Activated T-helper 9 cell treated with anti-CD3 and anti-CD28 coated beads, Interleukin-2, amount 50 U/mL, for 16 hours (primary cell): Measurements from ENCODE around the gene OR56B1.

Experiments used
- DNase-seq: peaks from one replicate; pipeline ENCODE4 v3.0.0-alpha.2; 2020; ENCODE audit warnings: low read depth

OR56B1 gene

DNA sequence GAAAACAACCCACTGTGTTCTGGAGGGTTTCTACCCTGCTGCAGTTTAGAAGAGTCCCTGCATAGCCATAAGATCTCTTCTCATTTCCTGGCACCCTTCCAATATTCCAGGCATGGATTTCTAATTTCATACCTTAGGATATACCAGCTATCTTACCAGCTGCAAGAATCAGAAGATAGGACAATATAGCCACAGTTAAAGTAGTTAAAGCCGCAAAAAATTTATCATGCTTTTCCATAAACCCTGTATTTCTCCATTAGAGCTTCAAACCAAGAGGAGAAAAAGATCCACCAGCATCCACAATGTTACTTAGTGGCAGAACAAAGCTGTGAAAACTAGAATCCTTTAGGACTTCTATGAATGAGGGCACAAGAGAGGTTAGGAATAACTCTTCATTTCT lies 8.6 kb upstream of the OR56B1 start:
- no peak for DNase-seq

DNA sequence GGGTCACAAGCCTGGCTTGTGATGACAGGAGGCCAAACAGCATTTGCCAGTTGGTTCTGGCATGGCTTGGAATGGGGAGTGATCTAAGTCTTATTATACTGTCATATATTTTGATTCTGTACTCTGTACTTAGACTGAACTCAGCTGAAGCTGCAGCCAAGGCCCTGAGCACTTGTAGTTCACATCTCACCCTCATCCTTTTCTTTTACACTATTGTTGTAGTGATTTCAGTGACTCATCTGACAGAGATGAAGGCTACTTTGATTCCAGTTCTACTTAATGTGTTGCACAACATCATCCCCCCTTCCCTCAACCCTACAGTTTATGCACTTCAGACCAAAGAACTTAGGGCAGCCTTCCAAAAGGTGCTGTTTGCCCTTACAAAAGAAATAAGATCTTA lies 843 bp downstream of the OR56B1 start:
- DNase-seq, result no peak

DNA sequence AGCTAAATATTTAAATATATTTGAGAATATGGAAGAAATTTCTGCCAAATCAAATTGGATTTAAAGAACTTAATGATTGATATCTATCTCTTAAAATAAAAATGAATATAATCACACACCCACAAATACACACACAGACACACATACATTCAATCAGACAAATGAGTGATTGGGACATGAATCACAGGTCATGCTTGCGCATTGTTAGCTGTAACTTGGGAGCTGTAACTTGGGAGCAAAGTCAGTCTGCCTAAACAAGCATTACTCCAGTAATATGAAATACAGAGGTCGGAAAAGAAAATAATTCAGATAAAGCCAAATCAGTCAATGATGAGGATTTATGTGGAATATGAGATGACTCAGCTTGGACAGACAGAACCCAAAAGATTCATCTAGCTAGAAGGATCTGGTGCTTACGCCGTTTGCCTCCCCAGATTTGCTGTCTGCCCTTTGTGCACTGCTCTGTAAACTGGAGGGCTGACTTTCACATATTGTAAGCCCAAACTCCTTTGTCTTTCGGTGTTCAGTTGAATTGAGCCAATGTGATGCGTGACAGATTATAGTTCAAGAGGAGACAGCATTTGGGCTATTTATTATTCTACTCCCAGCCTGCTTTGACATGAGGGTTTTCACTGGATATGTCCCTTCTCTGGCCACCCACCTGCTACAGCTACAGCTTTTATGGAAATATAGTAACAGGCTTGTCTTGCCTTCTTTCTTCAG lies 1.6 kb downstream of the OR56B1 start:
- no peak for DNase-seq

DNA sequence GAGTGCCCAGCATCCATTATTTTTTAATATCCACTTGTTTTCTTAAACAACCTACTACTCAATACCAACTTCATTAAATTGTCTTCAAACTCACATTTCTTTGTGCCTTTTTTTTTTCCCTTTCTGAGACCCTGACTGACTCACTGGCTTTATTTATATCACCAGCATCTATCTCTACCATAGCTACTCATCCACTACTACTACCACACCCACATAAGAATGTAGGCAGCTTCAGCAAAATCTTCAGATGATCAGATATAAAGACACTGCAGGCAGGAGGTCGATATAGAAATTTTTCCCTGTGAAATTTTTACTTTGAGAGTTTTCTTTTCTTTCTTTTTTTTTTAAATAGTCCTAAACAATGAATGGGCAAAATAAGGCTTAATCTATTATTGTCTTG lies 2.2 kb downstream of the OR56B1 start:
- no peak for DNase-seq

DNA sequence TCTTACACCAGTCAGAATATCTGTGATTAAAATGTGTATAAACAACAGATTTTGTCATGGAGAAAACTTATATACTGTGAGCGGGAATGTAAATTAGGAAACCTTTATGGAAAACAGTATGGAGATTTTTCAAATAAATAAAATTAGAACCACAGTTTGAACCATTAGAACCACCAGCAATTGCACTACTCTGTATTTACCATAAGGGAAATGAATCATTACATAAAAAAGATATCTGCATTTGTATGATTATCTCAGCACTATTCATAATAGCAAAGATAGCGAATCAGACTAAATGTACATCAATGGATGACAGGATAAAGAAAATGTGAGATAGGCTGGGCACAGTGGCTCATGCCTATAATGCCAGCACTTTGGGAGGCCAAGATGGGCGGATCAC lies 10.4 kb downstream of the OR56B1 start:
- DNase-seq, result no peak

DNA sequence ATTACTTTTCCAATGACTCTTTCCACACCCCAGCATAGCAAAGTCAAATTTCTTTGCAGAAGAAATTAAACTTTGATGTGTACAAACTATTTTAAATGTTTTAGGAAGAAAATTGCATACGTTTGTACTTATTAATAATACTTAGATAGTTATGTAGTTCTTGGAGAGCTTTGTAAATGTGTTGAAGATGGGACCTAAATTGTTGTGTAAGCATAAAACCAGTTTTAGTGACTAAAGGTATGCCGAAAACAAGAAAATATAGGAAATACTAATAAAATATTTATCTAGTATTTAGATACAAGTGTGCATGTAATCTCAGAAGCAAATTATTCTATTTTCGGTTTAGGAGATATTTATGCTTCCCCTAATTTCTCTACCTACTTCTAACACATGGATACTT lies 13.6 kb downstream of the OR56B1 start:
- no peak for DNase-seq

DNA sequence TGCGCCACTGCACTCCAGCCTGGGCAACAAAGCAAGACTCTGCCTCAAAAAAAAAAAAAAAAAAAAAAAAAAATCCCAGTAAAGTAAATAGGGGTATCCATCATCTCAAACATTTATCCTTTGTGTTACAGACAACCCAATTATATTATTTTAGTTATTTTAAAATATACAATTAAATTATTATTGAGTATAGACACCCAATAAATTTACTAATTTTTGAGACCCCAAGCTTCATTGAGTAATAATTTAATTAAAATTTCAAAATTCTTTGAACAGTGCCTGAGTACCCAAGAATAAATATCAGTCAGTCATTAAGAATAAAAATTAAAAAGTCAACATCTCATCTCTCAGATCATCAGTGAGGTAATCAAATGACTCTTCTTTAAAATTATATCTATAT lies 17.7 kb downstream of the OR56B1 start, which contains the start of gene OR52N4:
Gene OR52N4, plus strand, starts transcription at position 301 of the 400 bp plus-strand sequence. CDS start 498 bp downstream, outside the sequence.
- no peak for DNase-seq

DNA sequence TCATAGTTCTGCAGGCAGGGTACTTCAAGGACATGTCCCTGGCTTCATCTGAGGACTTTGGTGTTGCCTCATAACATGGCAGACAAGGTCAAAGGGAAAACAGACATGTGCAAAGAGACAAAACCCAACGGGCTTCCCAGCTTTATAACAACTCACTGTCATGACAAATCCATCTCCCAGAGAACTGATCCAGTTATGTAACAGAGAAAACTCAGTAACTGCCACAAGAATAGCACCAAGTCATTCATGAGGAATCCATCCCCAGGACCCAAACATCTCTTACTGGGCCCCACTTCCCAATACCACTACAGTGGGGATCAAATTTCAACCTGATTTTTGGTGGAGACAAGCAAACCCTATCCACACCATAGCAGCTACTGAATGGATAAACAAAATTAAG lies 30.8 kb downstream of the OR56B1 start:
- no peak for DNase-seq

DNA sequence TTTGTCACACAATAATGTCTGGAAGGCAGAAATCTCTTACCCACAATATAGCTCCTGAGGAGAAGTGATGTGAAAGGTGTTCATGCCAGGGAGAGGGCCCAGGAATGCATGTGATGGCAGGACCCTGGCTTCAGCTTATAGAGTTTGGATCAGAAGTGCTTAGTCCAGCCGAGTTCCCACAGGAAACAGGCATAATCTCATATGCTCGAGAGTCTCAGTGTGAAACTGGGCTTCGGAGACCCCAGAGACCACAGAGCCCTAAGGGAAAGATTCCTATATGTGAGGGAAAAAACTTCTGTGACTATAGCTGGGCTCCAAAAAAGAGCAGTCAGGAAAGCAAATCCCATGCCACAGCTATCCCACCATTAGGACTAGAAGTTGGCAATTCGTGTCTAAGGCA lies 47.0 kb downstream of the OR56B1 start, which contains the start of gene OR52N5:
Gene OR52N5, minus strand, starts transcription at position 101 of the 400 bp plus-strand sequence. CDS start 4,721 bp downstream, outside the sequence.
- DNase-seq, result no peak
